ENCODE results near the gene CADM1.

GRCh38 chr11:115363921-115364320 is 140.3 kb downstream of the CADM1 start:
- TF ChIP-seq POLR2A (IDR thresholded peaks at IDR 0.05; ENCODE audit: low read length) (no peak), GATA1 (IDR thresholded peaks at IDR 0.05; ENCODE audit: low read depth, low read length) (no peak)
